ENCODE measurements around the gene MAPK11. TPM values are rescaled to one million over a fixed set of nuclear protein-coding genes. Genes with fewer than 3 reads are reported as not detected.

Gene MAPK11
- total RNA-seq, 1 experiment from 2014 or later: 14.3 TPM

- CTCF ChIA-PET: no interaction called here
- BruUV-seq (replicated peaks): no TSS peak
- intact Hi-C loops (cut with micrococcal nuclease; ENCODE audit: unreplicated experiment): no loop called here
- Mint-ChIP-seq H3K4me3 (ENCODE audit: low read depth, unreplicated experiment) (no peak overlapping the region), H3K27me3 (ENCODE audit: unreplicated experiment) (no peaks in the 10 kb centered on the region), H3K27ac (ENCODE audit: unreplicated experiment) (no peak overlapping the region), H3K4me1 (ENCODE audit: low read depth, unreplicated experiment) (no peaks in the 10 kb centered on the region), H3K9me3 (ENCODE audit: low read depth, unreplicated experiment) (no peaks in the 10 kb centered on the region), H3K36me3 (ENCODE audit: insufficient read depth, unreplicated experiment) (peaks cover 57% of the 10 kb centered on the region)
- no peak for DNase-seq
- TF ChIP-seq CTCF (IDR thresholded peaks at IDR 0.05; ENCODE audit: unreplicated experiment): no peak
Observed at GRCh38 chr22:50224071-50224470, 46.1 kb downstream of the MAPK11 start.

DNA sequence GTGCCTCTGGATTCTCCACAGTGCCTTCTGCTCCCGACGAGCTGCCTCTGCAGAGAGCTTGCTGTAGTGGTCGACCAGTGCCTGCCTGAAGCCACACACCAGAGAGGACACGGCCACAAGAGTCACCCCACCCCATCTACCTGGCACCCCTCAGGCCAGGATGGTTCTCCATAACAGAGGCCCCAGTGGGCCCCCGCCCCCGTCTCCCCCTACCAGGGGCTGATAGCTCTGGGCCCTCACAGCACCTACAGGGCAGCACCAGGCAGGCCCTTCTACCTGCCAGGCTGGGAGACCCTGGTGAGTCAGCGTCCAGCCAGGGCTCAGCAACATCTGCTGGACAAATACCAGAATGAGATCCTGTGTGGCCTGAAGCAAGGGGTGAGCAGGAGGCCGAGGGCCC is 47.7 kb downstream of the MAPK11 start:
- BruUV-seq (replicated peaks): no TSS peak
- Mint-ChIP-seq H3K4me1 (ENCODE audit: low read depth, unreplicated experiment) (no peaks in the 10 kb centered on the region), H3K36me3 (ENCODE audit: insufficient read depth, unreplicated experiment) (peaks cover 70% of the 10 kb centered on the region), H3K27me3 (ENCODE audit: unreplicated experiment) (no peaks in the 10 kb centered on the region), H3K9me3 (ENCODE audit: low read depth, unreplicated experiment) (no peaks in the 10 kb centered on the region), H3K4me3 (ENCODE audit: low read depth, unreplicated experiment) (no peak overlapping the region), H3K27ac (ENCODE audit: unreplicated experiment) (no peak overlapping the region)
- intact Hi-C loops (cut with micrococcal nuclease; ENCODE audit: unreplicated experiment): no loop called here
- no peak for DNase-seq
- TF ChIP-seq CTCF (IDR thresholded peaks at IDR 0.05; ENCODE audit: unreplicated experiment): no peak
- CTCF ChIA-PET: no interaction called here

GRCh38 chr22:50221410-50222300 is 48.5 kb downstream of the MAPK11 start:
- no TSS peak for BruUV-seq (replicated peaks)
- peaks cover 71% of the 10 kb centered on the region for H3K36me3 Mint-ChIP-seq (ENCODE audit: insufficient read depth, unreplicated experiment)

DNA sequence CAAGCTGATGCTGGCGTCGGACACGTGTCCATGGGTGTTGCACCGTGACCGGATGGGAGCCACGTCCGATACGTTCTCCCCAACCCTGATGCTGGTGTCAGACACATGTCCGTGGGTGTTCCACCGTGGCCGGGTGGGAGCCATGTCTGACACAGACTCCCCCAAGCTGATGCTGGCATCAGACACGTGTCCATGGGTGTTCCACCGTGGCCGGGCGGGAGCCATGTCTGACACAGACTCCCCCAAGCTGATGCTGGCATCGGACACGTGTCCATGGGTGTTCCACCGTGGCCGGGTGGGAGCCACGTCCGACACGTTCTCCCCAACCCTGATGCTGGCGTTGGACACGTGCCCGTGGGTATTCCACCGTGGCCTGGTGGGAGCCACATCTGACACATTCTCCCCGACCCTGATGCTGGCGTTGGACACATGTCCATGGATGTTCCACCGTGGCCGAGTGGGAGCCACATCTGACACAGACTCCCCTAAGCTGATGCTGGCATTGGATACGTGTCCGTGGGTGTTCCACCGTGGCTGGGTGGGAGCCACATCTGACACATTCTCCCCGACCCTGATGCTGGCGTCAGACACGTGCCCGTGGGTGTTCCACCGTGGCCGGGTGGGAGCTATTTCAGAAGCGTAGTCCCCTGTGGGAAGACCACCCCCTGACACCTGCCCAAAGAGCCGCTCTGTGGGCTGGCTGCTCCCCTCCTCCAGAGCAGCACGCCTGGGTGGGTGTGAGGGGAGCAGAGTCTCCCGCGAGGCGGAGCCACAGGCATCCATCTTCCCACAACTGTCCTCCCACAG is 49.4 kb downstream of the MAPK11 start:
- CTCF ChIA-PET: no interaction called here
- no peaks in the 10 kb centered on the region for H3K9me3 Mint-ChIP-seq (ENCODE audit: low read depth, unreplicated experiment)
- H3K27ac Mint-ChIP-seq (ENCODE audit: unreplicated experiment): no peak overlapping the region

More at GRCh38 chr22:50221410-50222300, 48.5 kb downstream of the MAPK11 start:
- intact Hi-C loops (cut with micrococcal nuclease; ENCODE audit: unreplicated experiment): no loop called here
- H3K27me3 Mint-ChIP-seq (ENCODE audit: unreplicated experiment): no peaks in the 10 kb centered on the region
- TF ChIP-seq CTCF (IDR thresholded peaks at IDR 0.05; ENCODE audit: unreplicated experiment): no peak
- no peak for DNase-seq
- H3K4me3 Mint-ChIP-seq (ENCODE audit: low read depth, unreplicated experiment): no peak overlapping the region
- H3K4me1 Mint-ChIP-seq (ENCODE audit: low read depth, unreplicated experiment): no peaks in the 10 kb centered on the region
- no peak overlapping the region for H3K27ac Mint-ChIP-seq (ENCODE audit: unreplicated experiment)
- CTCF ChIA-PET: no interaction called here
- H3K9me3 Mint-ChIP-seq (ENCODE audit: low read depth, unreplicated experiment): no peaks in the 10 kb centered on the region

More for the DNA sequence above, 49.4 kb downstream of the MAPK11 start:
- Mint-ChIP-seq H3K4me3 (ENCODE audit: low read depth, unreplicated experiment) (no peak overlapping the region), H3K27me3 (ENCODE audit: unreplicated experiment) (no peaks in the 10 kb centered on the region), H3K4me1 (ENCODE audit: low read depth, unreplicated experiment) (no peaks in the 10 kb centered on the region), H3K36me3 (ENCODE audit: insufficient read depth, unreplicated experiment) (peaks cover 75% of the 10 kb centered on the region)
- no TSS peak for BruUV-seq (replicated peaks)
- intact Hi-C loops (cut with micrococcal nuclease; ENCODE audit: unreplicated experiment): no loop called here
- no peak for TF ChIP-seq CTCF (IDR thresholded peaks at IDR 0.05; ENCODE audit: unreplicated experiment)
- no peak for DNase-seq
